ENCODE measurements around the gene CALY. TPM values are rescaled to one million over a fixed set of nuclear protein-coding genes. Genes with fewer than 3 reads are reported as not detected.
"Not testable (repeated sequence)": the region's sequence is repeated elsewhere in the genome, so short reads cannot be mapped to it uniquely, and the experiment has no call there.

The CALY gene
- polyA plus RNA-seq, 2 of the 4 experiments (the other 2 are of a cell fraction): 0.30 to 0.63 TPM

GRCh38 chr10:133377818-133378250 is 41.1 kb upstream of the CALY start:
- Histone ChIP-seq H3K4me1 (peaks cover 9% of the 10 kb centered on the region; the same call in 1 of the 3 replicates), H3K4me3 (peak overlapping the region; percentile 94), H3K4me2 (peak overlapping the region; percentile 93), H3K9me3 (no peaks in the 10 kb centered on the region), H3K27ac (peak overlapping the region; percentile 76 to 92)
- POLR2A ChIA-PET: no interaction called here
- ATAC-seq (peak in 1 of 2 experiments; percentile 32; a peak in 2 of 6 replicates), DNase-seq (ENCODE audit: low read depth in 1 of 2, low spot score in 1 of 2) (no peak), FAIRE-seq (no peak)
- WGBS (ENCODE audit: missing lambda C conversion rate): 60% methylated on average over 2 of the region's 20 CpGs
- CTCF ChIA-PET: interaction anchor here (1.3 to 2.3 kb wide), 2 partner anchors 49 to 63 kb away, joined by 4 to 15 read pairs; no protein-coding TSS in a partner anchor
- TF ChIP-seq NR3C1 (IDR thresholded peaks at IDR 0.05): no peak
- TF ChIP-seq NPAS2 (CRISPR knock-in tag; IDR thresholded peaks at IDR 0.05; ENCODE audit: borderline replicate concordance): no peak
- TF ChIP-seq FOSB (CRISPR knock-in tag; IDR thresholded peaks at IDR 0.05): no peak
- no peak for TF ChIP-seq ELK1 (IDR thresholded peaks at IDR 0.05; ENCODE audit: low read depth, low read length)
- TF ChIP-seq USF2 (IDR thresholded peaks at IDR 0.05): no peak

GRCh38 chr10:133377025-133377817 is 40.5 kb upstream of the CALY start:
- no peaks in the 10 kb centered on the region for H3K9me3 ChIP-seq
- peaks cover 12% of the 10 kb centered on the region; the same call in 2 of the 3 replicates for H3K4me1 ChIP-seq
- POLR2A ChIA-PET: no interaction called here
- peak overlapping the region in 1 of 2 experiments; percentile 92; a peak in 2 of 6 replicates for H3K27ac ChIP-seq
- 91% methylated on average over 30 of the region's 30 CpGs for WGBS (ENCODE audit: missing lambda C conversion rate)
- CTCF ChIA-PET: interaction anchor here (1.7 to 2.3 kb wide), 3 partner anchors 16 to 59 kb away, joined by 5 to 15 read pairs (median 6); no protein-coding TSS in a partner anchor
- DNase-seq (ENCODE audit: low read depth in 1 of 2, low spot score in 1 of 2) (no peak), ATAC-seq (no peak), FAIRE-seq (no peak)
- peak overlapping the region; percentile 93; the same call in 2 of the 3 replicates for H3K4me2 ChIP-seq
- TF ChIP-seq HOXB13 (CRISPR knock-in tag; IDR thresholded peaks at IDR 0.05; ENCODE audit: low read depth) (no peak), ZNF302 (CRISPR knock-in tag; IDR thresholded peaks at IDR 0.05) (no peak), POLR2A (IDR thresholded peaks at IDR 0.05; ENCODE audit: low read length) (no peak), FOXS1 (CRISPR knock-in tag; IDR thresholded peaks at IDR 0.05) (no peak)
- H3K4me3 ChIP-seq: no peak overlapping the region

- H3K4me2 ChIP-seq; ATAC-seq; FAIRE-seq; H3K9me3 ChIP-seq; POLR2A ChIA-PET; H3K27ac ChIP-seq; H3K4me3 ChIP-seq; DNase-seq (ENCODE audit: low read depth in 1 of 2, low spot score in 1 of 2): not testable (repeated sequence)
- 79% methylated on average over 5 of the region's 5 CpGs for WGBS (ENCODE audit: missing lambda C conversion rate)
- H3K4me1 ChIP-seq: peaks cover 17% of the 10 kb centered on the region; the same call in 2 of the 3 replicates
- CTCF ChIA-PET: interaction anchor here (1.7 to 1.8 kb wide), 2 partner anchors 17 to 58 kb away, joined by 5 to 6 read pairs; no protein-coding TSS in a partner anchor
Measured at GRCh38 chr10:133376183-133376582, 39.5 kb upstream of the CALY start.

- no peak for FAIRE-seq
- 85% methylated on average over 12 of the region's 12 CpGs for WGBS (ENCODE audit: missing lambda C conversion rate)
- POLR2A ChIA-PET: no interaction called here
- no peaks in the 10 kb centered on the region for H3K9me3 ChIP-seq
- DNase-seq (ENCODE audit: low read depth in 1 of 2, low spot score in 1 of 2): no peak
- peaks cover 17% of the 10 kb centered on the region; the same call in 2 of the 3 replicates for H3K4me1 ChIP-seq
- no peak overlapping the region for H3K4me2 ChIP-seq
- ATAC-seq: no peak
- CTCF ChIA-PET: interaction anchor here (0.9 to 1.8 kb wide), 3 partner anchors 17 to 57 kb away, joined by 3 to 6 read pairs (median 5); no protein-coding TSS in a partner anchor
- no peak overlapping the region for H3K4me3 ChIP-seq
- TF ChIP-seq MAZ (IDR thresholded peaks at IDR 0.05; ENCODE audit: borderline replicate concordance, low read depth, low read length): no peak
- no peak for TF ChIP-seq MAX (IDR thresholded peaks at IDR 0.05)
- TF ChIP-seq SREBF2 (IDR thresholded peaks at IDR 0.05): no peak
- no peak for TF ChIP-seq ELK1 (IDR thresholded peaks at IDR 0.05; ENCODE audit: low read depth, low read length)
- TF ChIP-seq EHMT2 (IDR thresholded peaks at IDR 0.05; ENCODE audit: low read depth): no peak
- TF ChIP-seq RCOR1 (IDR thresholded peaks at IDR 0.05; ENCODE audit: low read depth, low read length): no peak
- no peak for TF ChIP-seq KDM1A (IDR thresholded peaks at IDR 0.05; ENCODE audit: low read depth)
- no peak for TF ChIP-seq CTCF (IDR thresholded peaks at IDR 0.05)
- TF ChIP-seq TP53 (CRISPR knock-in tag; IDR thresholded peaks at IDR 0.05): no peak
- TF ChIP-seq RNF2 (IDR thresholded peaks at IDR 0.05; ENCODE audit: borderline replicate concordance, low read depth): no peak
- H3K27ac ChIP-seq: no peak overlapping the region
Measured at GRCh38 chr10:133375357-133376115, 38.8 kb upstream of the CALY start.
